Omental fat pad (tissue), 4 donors: ENCODE measurements around the gene CGA. TPM values are rescaled to one million over a fixed set of nuclear protein-coding genes. Genes with fewer than 3 reads are reported as not detected.
A peak's percentile ranks its signal among the peaks of the same experiment; 100 is the strongest.

Experiments
- ATAC-seq: fragments of 150-250 bp; one replicate; pipeline ENCODE4 v1.9.1; 2016; ENCODE audit warnings: mild to moderate bottlenecking, moderate library complexity; ENCODE audit not compliant: low FRiP score
- DNase-seq: peaks from one replicate; pipeline ENCODE4 v3.0.0-alpha.2; 2019; ENCODE audit warnings: low spot score
- total RNA-seq, 4 donors: library from RNA; depleted of rRNA; stranded (reverse); fragments of >200 nt; gene quantifications; one replicate each; pipeline ENCODE4 v1.1.0, GENCODE V29; 2016
- TF ChIP-seq, protein P1 (sequence below), 3 donors: fragments of 450-650 bp; IDR thresholded peaks; one replicate each; pipeline ENCODE4 v1.5.1; 2016 to 2017; ENCODE audit warnings: antibody characterized with exemption in 3 of 3, mild to moderate bottlenecking in 3 of 3, moderate library complexity in 2 of 3

The CGA gene
- total RNA-seq, 4 donors from 2014 or later: not detected

DNA sequence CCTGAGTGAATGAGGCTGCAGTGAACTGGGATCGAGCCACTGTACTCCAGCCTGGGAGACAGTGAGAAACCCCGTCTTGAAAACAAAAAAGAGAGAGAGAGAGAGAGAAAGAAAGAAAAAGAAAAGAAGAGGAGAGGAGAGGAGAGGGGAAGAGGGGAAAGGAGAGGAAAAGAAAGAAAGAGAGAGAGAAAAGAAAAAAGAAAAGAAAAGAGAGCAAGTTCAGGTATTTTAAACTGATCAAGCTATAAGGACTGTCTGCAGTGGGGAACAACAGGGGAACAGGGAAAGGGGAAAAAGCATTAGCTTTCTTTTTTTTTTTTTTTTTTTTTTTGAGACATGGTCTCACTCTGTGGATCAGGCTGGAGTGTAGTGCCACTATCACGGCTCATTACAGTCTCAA is 2.5 kb downstream of the CGA start:
- no peak for DNase-seq
- TF ChIP-seq, protein P1, sequence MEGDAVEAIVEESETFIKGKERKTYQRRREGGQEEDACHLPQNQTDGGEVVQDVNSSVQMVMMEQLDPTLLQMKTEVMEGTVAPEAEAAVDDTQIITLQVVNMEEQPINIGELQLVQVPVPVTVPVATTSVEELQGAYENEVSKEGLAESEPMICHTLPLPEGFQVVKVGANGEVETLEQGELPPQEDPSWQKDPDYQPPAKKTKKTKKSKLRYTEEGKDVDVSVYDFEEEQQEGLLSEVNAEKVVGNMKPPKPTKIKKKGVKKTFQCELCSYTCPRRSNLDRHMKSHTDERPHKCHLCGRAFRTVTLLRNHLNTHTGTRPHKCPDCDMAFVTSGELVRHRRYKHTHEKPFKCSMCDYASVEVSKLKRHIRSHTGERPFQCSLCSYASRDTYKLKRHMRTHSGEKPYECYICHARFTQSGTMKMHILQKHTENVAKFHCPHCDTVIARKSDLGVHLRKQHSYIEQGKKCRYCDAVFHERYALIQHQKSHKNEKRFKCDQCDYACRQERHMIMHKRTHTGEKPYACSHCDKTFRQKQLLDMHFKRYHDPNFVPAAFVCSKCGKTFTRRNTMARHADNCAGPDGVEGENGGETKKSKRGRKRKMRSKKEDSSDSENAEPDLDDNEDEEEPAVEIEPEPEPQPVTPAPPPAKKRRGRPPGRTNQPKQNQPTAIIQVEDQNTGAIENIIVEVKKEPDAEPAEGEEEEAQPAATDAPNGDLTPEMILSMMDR (IDR thresholded peaks at IDR 0.05): no peak
- no peak for ATAC-seq

DNA sequence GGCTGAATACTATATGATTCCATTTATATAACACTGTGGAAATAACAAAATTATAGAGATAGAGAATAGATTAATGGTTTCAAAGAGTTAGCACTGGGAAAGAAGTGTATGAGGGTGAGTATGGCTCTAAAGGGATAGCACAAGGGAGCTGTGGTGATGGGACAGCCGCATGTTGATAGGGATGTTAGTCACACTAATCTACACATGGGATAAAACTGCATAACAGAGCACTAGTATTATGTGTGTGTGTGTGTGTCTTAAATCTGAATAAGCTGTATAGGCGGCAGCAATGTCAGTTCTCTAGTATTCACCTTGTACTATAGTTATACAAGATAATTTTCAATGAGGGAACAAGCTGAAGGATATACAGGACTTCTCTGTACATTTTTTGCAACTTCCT is 5.8 kb downstream of the CGA start:
- DNase-seq (no peak), ATAC-seq (no peak)
- TF ChIP-seq, protein P1 (IDR thresholded peaks at IDR 0.05): no peak

DNA sequence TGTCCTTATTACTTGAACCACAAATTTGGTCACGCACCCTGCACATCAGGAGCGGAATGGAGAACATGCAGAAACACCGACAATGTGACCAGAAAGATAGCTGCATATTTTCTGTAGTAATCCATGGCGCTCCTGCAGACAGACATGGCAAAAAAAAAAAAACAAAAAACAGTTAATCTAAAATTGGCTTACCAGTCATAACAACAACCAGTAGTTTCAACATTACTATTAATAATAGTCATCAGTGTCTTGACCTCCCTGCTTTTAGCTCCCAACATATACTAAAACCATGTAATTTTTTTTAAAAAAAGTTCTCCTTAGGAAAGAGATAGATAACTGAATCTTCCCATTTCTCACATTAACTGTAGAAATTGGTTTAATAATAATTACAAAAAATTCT is 6.8 kb downstream of the CGA start:
- no peak for ATAC-seq
- TF ChIP-seq, protein P1 (IDR thresholded peaks at IDR 0.05): no peak

DNA sequence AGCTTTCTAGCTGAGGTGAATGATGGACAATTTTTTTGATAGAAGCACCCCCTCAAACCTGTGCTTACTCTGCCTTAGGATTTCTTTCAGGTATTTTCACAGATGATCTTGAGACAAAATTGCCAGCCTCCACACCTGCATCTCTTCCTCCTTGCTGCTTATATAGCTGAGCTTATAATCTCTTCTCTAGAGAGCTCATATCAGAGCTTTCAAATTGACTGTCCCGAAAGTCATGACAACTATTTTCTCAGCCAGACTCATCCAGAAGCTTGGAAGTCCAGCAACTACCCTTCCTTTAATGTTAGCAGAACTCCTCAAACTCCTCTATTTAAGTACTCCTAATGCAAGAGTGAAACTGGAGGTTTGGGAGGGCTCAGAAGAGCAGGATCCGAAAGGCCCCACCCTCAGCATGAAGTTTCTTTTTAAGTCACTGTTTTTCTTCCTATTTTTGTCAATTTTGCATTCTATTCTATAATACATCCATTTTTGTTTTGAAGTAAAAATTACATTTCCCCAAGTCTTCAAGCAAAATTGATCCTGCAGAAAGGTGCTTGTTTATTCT is 12.7 kb downstream of the CGA start:
- no peak for ATAC-seq
- TF ChIP-seq, protein P1 (IDR thresholded peaks at IDR 0.05): no peak
- DNase-seq: no peak

More for the DNA sequence above, 6.8 kb downstream of the CGA start:
- DNase-seq: no peak

DNA sequence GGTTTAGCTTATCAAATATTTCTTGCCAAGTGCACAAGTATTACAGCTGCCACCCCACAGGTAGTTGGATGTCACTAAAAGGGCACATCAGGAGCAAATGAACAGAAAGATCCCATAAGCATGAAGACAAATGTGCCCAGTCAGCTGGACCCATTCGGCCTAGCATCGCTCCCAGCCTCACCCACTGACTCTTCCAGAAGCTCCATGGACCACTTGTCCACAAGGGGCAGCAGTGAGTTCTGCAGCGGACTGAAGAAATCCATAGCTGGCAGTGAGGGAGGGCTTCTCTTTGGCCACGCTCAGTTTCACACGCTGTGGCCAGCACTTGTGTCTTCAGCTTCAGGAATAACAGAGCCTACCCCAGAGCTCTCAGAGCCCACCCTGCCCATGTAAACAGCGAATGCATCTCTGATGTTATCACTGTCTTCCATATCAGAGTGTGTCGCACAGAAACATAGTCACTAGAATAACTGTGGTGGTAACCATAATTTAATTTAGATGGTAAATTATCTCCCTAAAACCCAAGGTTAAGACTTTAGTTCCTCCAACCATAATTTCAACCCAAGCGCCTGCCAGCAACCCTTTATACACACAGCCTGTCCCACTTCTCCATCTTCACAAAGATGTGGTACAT is 15.8 kb downstream of the CGA start:
- ATAC-seq (peak; percentile 71), DNase-seq (no peak)

DNA sequence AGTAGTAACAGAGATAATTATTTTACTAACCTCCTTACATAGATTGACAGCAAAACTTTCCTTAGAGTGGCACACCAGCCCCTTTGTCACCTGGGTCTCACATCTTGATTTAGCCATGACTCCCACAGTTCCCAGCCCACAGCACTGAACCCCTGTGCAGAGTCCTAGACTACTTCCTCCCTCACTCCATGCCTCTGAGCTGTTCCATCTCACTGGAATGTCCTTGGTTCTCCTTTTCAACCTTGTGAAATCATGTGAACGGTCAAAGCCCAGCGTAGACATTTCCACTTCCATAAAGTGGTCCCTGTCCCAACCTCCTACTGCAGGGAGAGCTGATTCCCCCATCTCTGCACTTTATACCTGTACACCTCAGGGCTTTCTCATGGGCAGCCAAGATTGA is 19.7 kb downstream of the CGA start:
- TF ChIP-seq, protein P1 (IDR thresholded peaks at IDR 0.05): no peak
- DNase-seq: no peak
- ATAC-seq: no peak

More for the DNA sequence above, 15.8 kb downstream of the CGA start:
- TF ChIP-seq, protein P1 (IDR thresholded peaks at IDR 0.05): no peak

DNA sequence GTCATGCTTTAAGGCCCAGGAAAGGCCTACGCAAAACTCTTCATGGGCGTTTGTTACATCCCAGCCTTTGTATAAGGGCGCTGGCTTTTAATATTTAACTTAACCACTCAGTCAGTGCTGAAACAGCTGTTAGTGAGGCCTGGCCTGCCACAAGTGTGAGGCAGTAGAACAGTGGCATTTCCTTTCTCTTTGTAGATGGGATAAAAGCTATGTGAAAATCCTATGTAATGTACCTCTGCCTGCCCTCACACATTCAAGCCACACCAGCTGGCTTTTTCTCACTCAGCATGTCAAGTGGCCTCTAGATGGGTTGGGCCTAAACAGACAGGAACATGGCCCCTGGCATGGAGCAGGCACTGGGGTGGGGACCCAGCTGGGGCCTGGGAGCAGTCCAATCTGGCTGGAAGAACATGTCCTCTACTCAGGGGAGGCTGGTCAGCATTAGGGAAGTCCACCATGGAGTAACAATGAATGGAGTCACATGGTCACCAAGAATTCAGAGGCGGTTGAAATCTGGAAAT is 20.7 kb downstream of the CGA start:
- ATAC-seq (no peak), DNase-seq (no peak)
- TF ChIP-seq, protein P1 (IDR thresholded peaks at IDR 0.05): no peak
